K562 (cell line): ENCODE measurements around the gene PINK1. TPM values are rescaled to one million over a fixed set of nuclear protein-coding genes. Genes with fewer than 3 reads are reported as not detected.

Source experiments
- ERF ChIP-seq: fragments of 450-650 bp; formaldehyde crosslinking; IDR thresholded peaks from 2 replicates; pipeline ENCODE4 v1.4.0; 2020; ENCODE audit warnings: mild to moderate bottlenecking, mixed read lengths
- NFRKB ChIP-seq: fragments of 450-650 bp; IDR thresholded peaks from 2 replicates; pipeline ENCODE4 v1.6.1; 2016; ENCODE audit warnings: low read depth
- TFAM ChIP-seq: fragments of 250-450 bp; sonication (Bioruptor Pico); conservative IDR thresholded peaks from 2 replicates; pipeline ENCODE4 v1.5.0; 2021; ENCODE audit warnings: mild to moderate bottlenecking, moderate library complexity
- polyA plus RNA-seq, 8 experiments: library from polyadenylated mRNA; depleted of rRNA in 4 of 8; stranded (reverse) in 5 of 8; unstranded in 3 of 8; fragments of >200 nt; fragmentation: Nextera tagmentation in 2 of 8; fragmentation: Illumina TruSeq in 1 of 8; extraction: Ambion mirVana in 2 of 8; extraction: Trizol in 1 of 8; gene quantifications; 2 replicates each; pipeline versions ENCODE4 v1.2.1 to v1.2.3, GENCODE V29; 2011 to 2014; ENCODE audit warnings: inconsistent platforms in 1 of 8, missing spikeins in 1 of 8
- total RNA-seq, 7 experiments: library from RNA; depleted of rRNA in 6 of 7; stranded (reverse); fragments of >200 nt in 6 of 7; fragmentation: Illumina TruSeq in 2 of 7; extraction: Trizol in 2 of 7; gene quantifications; 2 replicates each; pipeline versions ENCODE4 v1.2.1 to v1.2.3, GENCODE V29; 2011 to 2021; ENCODE audit warnings: low replicate concordance in 1 of 7
- TF ChIP-seq, protein P1 (sequence below): fragments of 250-450 bp; sonication (Bioruptor Pico); IDR thresholded peaks from 2 replicates; pipeline ENCODE4 v1.5.0; 2020; ENCODE audit warnings: mild to moderate bottlenecking
- TF ChIP-seq, protein P2 (sequence below): sonication (generic); formaldehyde crosslinking; IDR thresholded peaks from 2 replicates; pipeline ENCODE4 v1.8.1; 2023; ENCODE audit warnings: mild to moderate bottlenecking, missing genetic modification reagents
- TF ChIP-seq, protein P3 (sequence below): fragments of 450-650 bp; conservative IDR thresholded peaks from 2 replicates; pipeline ENCODE4 v1.6.1; 2016; ENCODE audit warnings: missing genetic modification characterization, low read depth, mild to moderate bottlenecking, control low read depth, missing compliant biosample characterization

Gene PINK1
- total and polyA plus RNA-seq, 9 of the 15 experiments (the other 6 are each of a cell fraction or from before 2014, with no cell fraction given) = 1.5 to 11.3 (median 6.8) TPM

DNA sequence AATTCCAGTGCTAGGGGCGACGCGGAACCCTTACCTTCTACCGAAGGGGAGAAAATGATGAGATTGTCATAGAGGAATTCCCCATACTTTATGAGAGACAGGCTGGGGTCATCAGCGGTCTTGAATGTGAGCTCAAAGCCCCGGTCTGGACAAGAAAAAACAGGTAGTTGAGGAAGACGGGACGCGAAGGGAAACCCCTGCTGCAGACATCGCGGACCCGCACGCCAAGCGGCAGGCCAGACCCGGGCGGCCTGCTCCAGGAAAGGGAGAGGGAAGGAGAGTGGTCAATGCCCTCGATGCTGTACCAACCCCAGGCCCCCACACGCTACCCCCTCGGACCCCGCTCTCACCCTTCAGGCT, 27.6 kb downstream of the PINK1 start (continued):
- TF ChIP-seq, protein P1, sequence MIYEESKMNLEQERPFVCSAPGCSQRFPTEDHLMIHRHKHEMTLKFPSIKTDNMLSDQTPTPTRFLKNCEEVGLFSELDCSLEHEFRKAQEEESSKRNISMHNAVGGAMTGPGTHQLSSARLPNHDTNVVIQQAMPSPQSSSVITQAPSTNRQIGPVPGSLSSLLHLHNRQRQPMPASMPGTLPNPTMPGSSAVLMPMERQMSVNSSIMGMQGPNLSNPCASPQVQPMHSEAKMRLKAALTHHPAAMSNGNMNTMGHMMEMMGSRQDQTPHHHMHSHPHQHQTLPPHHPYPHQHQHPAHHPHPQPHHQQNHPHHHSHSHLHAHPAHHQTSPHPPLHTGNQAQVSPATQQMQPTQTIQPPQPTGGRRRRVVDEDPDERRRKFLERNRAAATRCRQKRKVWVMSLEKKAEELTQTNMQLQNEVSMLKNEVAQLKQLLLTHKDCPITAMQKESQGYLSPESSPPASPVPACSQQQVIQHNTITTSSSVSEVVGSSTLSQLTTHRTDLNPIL (CRISPR knock-in tag) = 0 out of 2 replicates have a peak, but pooled peaks have one; percentile 42
- TF ChIP-seq, protein P2, sequence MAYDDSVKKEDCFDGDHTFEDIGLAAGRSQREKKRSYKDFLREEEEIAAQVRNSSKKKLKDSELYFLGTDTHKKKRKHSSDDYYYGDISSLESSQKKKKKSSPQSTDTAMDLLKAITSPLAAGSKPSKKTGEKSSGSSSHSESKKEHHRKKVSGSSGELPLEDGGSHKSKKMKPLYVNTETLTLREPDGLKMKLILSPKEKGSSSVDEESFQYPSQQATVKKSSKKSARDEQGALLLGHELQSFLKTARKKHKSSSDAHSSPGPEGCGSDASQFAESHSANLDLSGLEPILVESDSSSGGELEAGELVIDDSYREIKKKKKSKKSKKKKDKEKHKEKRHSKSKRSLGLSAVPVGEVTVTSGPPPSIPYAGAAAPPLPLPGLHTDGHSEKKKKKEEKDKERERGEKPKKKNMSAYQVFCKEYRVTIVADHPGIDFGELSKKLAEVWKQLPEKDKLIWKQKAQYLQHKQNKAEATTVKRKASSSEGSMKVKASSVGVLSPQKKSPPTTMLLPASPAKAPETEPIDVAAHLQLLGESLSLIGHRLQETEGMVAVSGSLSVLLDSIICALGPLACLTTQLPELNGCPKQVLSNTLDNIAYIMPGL (CRISPR knock-in tag) = no peak
- TF ChIP-seq, protein P3, sequence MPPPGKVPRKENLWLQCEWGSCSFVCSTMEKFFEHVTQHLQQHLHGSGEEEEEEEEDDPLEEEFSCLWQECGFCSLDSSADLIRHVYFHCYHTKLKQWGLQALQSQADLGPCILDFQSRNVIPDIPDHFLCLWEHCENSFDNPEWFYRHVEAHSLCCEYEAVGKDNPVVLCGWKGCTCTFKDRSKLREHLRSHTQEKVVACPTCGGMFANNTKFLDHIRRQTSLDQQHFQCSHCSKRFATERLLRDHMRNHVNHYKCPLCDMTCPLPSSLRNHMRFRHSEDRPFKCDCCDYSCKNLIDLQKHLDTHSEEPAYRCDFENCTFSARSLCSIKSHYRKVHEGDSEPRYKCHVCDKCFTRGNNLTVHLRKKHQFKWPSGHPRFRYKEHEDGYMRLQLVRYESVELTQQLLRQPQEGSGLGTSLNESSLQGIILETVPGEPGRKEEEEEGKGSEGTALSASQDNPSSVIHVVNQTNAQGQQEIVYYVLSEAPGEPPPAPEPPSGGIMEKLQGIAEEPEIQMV (tag) = 0 out of 2 replicates have a peak, but pooled peaks have one; percentile 19
- no peak for TF ChIP-seq ERF (CRISPR knock-in tag)
- TF ChIP-seq TFAM (CRISPR knock-in tag) = no peak
- 0 out of 2 replicates have a peak, but pooled peaks have one; percentile 20 for TF ChIP-seq NFRKB
